GM03348 (cell line): ENCODE data around the gene SLC25A13.

Source experiments
- DNase-seq: peaks from one replicate; pipeline ENCODE4 v3.0.0; 2012; ENCODE audit warnings: low spot score

SLC25A13 gene

GRCh38 chr7:96241855-96242254 is 80.0 kb downstream of the SLC25A13 start:
- no peak for DNase-seq

GRCh38 chr7:96238976-96239766 is 82.7 kb downstream of the SLC25A13 start:
- no peak for DNase-seq

- DNase-seq, result no peak
Measured at GRCh38 chr7:96238474-96238873, 83.4 kb downstream of the SLC25A13 start.

- DNase-seq, result no peak
Measured at GRCh38 chr7:96237040-96237439, 84.9 kb downstream of the SLC25A13 start.

- peak; percentile 23 for DNase-seq
Measured at GRCh38 chr7:96236198-96237039, 85.5 kb downstream of the SLC25A13 start.

GRCh38 chr7:96235281-96235680 is 86.6 kb downstream of the SLC25A13 start:
- no peak for DNase-seq

GRCh38 chr7:96233528-96234154 is 88.3 kb downstream of the SLC25A13 start:
- no peak for DNase-seq

- DNase-seq, result no peak
Measured at GRCh38 chr7:96233084-96233483, 88.8 kb downstream of the SLC25A13 start.

- no peak for DNase-seq
Measured at GRCh38 chr7:96228760-96229159, 93.1 kb downstream of the SLC25A13 start.

- DNase-seq, result no peak
Measured at GRCh38 chr7:96225251-96225650, 96.6 kb downstream of the SLC25A13 start.

- no peak for DNase-seq
Measured at GRCh38 chr7:96224685-96225084, 97.2 kb downstream of the SLC25A13 start.

GRCh38 chr7:96224073-96224472 is 97.8 kb downstream of the SLC25A13 start:
- no peak for DNase-seq

- DNase-seq, result no peak
Measured at GRCh38 chr7:96221888-96222287, 100.0 kb downstream of the SLC25A13 start.

- DNase-seq, result peak; percentile 56
Measured at GRCh38 chr7:96219378-96220130, 102.3 kb downstream of the SLC25A13 start.

- DNase-seq, result no peak
Measured at GRCh38 chr7:96218664-96219243, 103.1 kb downstream of the SLC25A13 start.

- no peak for DNase-seq
Measured at GRCh38 chr7:96217147-96217546, 104.8 kb downstream of the SLC25A13 start.

- DNase-seq, result no peak
Measured at GRCh38 chr7:96216373-96216772, 105.5 kb downstream of the SLC25A13 start.

- DNase-seq, result no peak
Measured at GRCh38 chr7:96212474-96212873, 109.4 kb downstream of the SLC25A13 start.

GRCh38 chr7:96211954-96212353 is 109.9 kb downstream of the SLC25A13 start:
- DNase-seq, result no peak

- DNase-seq, result no peak
Measured at GRCh38 chr7:96205665-96206064, 116.2 kb downstream of the SLC25A13 start.

GRCh38 chr7:96204601-96205000 is 117.3 kb downstream of the SLC25A13 start:
- DNase-seq, result no peak

GRCh38 chr7:96203786-96204185 is 118.1 kb downstream of the SLC25A13 start:
- DNase-seq, result no peak
